Measurements from ENCODE around the gene FARP2.

GRCh38 chr2:241340631-241341163, 15.4 kb upstream of the FARP2 start:
- no peak for TF ChIP-seq CHD2 (IDR thresholded peaks at IDR 0.05; ENCODE audit: low read depth, low read length)
- no peak for TF ChIP-seq ZNF766 (CRISPR knock-in tag; IDR thresholded peaks at IDR 0.05; ENCODE audit: borderline replicate concordance)
- no peak for TF ChIP-seq IKZF1 (IDR thresholded peaks at IDR 0.05)
- no peak for TF ChIP-seq TCF7 (IDR thresholded peaks at IDR 0.05; ENCODE audit: low read depth)
- no peak for TF ChIP-seq NFYB (CRISPR knock-in tag; IDR thresholded peaks at IDR 0.05)
- no peak for TF ChIP-seq ZNF253 (CRISPR knock-in tag; IDR thresholded peaks at IDR 0.05; ENCODE audit: borderline replicate concordance)
- TF ChIP-seq YY1 (IDR thresholded peaks at IDR 0.05; ENCODE audit: insufficient read depth, insufficient replicate concordance, low read depth, low read length) = no peak
- no peak for TF ChIP-seq POLR2G (IDR thresholded peaks at IDR 0.05; ENCODE audit: low read depth, low read length)

All from HepG2 (cell line).